GM12878 (cell line): Measurements from ENCODE around the gene OXA1L. TPM values are rescaled to one million over a fixed set of nuclear protein-coding genes. Genes with fewer than 3 reads are reported as not detected.

Experiments used
- ATAC-seq: fragments of 200-7000 bp; cut with Tn5 transposase; 3 replicates; pipeline ENCODE4 v1.9.1; 2020; ENCODE audit warnings: mild to moderate bottlenecking, moderate library complexity
- BruUV-seq: library from RNA; stranded (reverse); fragments of 400-500 nt; replicated peaks from 2 replicates; lab custom pipeline; 2021; lab: Mats Ljungman, UMichigan
- CTCF ChIA-PET: fragments of 300-600 bp; sonication (Branson Sonifier 250); formaldehyde crosslinking; extraction: SDS; loops from one replicate; lab custom pipeline; 2021; ENCODE audit warnings: inconsistent platforms; lab: Yijun Ruan, JAX
- POLR2A ChIA-PET: fragments of 350-600 bp; formaldehyde crosslinking; extraction: SDS; loops from one replicate; lab custom pipeline; 2021; ENCODE audit warnings: inconsistent platforms; lab: Charles Lee
- RAD21 ChIA-PET: fragments of 300-600 bp; sonication (Branson Sonifier 250); formaldehyde crosslinking; loops from one replicate; lab custom pipeline; 2023; ENCODE audit warnings: antibody characterized with exemption; ENCODE audit not compliant: unreplicated experiment; lab: Charles Lee
- SMC1A ChIA-PET: fragments of 300-600 bp; sonication (Branson Sonifier 250); formaldehyde crosslinking; loops from one replicate; lab custom pipeline; 2023; ENCODE audit not compliant: unreplicated experiment, uncharacterized antibody; lab: Charles Lee
- DNase-seq: peaks from one replicate; pipeline ENCODE4 v3.0.0-alpha.2; 2011; ENCODE audit warnings: low read depth, low spot score
- FAIRE-seq: peaks from 3 replicates; lab custom pipeline; 2011; peaks lifted over from hg19 to GRCh38; lab: Jason Lieb, UNC
- H2AFZ ChIP-seq: 2 replicates; pipeline ENCODE4 v1.6.0; 2011; ENCODE audit warnings: low read depth, low read length, control low read depth; ENCODE audit not compliant: control insufficient read depth
- H3K27ac ChIP-seq: 2 replicates; pipeline ENCODE4 v1.5.1; 2011; ENCODE audit warnings: control low read depth; ENCODE audit not compliant: control insufficient read depth, insufficient read depth
- H3K27me3 ChIP-seq, 2 experiments: replicated peaks in 1 of 2; 2 replicates each; pipeline versions ENCODE4 v1.6.0 to v1.6.1; 2011; ENCODE audit warnings: low read length in 1 of 2; ENCODE audit not compliant: control insufficient read depth in 2 of 2, insufficient read depth in 2 of 2
- H3K36me3 ChIP-seq, 2 experiments: 2 replicates each; pipeline ENCODE4 v1.5.1; 2011; ENCODE audit warnings: low read length in 1 of 2; ENCODE audit not compliant: control insufficient read depth in 2 of 2, insufficient read depth in 2 of 2
- H3K4me1 ChIP-seq: 2 replicates; pipeline ENCODE4 v1.6.1; 2011; ENCODE audit warnings: mild to moderate bottlenecking, low read length, moderate library complexity, mixed read lengths; ENCODE audit not compliant: control insufficient read depth, insufficient read depth
- H3K4me2 ChIP-seq: 2 replicates; pipeline ENCODE4 v1.6.0; 2011; ENCODE audit warnings: control low read depth; ENCODE audit not compliant: control insufficient read depth, insufficient read depth
- H3K4me3 ChIP-seq: fragments of 200-600 bp; sonication (generic); 2 replicates; pipeline ENCODE4 v1.5.1; 2016
- H3K79me2 ChIP-seq: 2 replicates; pipeline ENCODE4 v1.6.0; 2011; ENCODE audit warnings: low read length; ENCODE audit not compliant: control insufficient read depth, insufficient read depth
- H3K9ac ChIP-seq: 2 replicates; pipeline ENCODE4 v1.8.0; 2011; ENCODE audit warnings: low read length, control low read depth, mixed read lengths; ENCODE audit not compliant: control insufficient read depth, insufficient read depth
- H3K9me3 ChIP-seq: replicated peaks from 3 replicates; pipeline ENCODE4 v1.5.1; 2011; ENCODE audit warnings: mild to moderate bottlenecking, low read length; ENCODE audit not compliant: control insufficient read depth, insufficient read depth
- H4K20me1 ChIP-seq: 2 replicates; pipeline ENCODE4 v1.6.0; 2011; ENCODE audit not compliant: control insufficient read depth, insufficient read depth
- ETV6 ChIP-seq, 2 experiments: fragments of 450-650 bp in 1 of 2; IDR thresholded peaks in 1 of 2; conservative IDR thresholded peaks in 1 of 2; 2 replicates each; pipeline ENCODE4 v1.6.1; 2014; ENCODE audit warnings: antibody characterized with exemption in 1 of 2, borderline replicate concordance in 1 of 2, low read depth in 1 of 2, mild to moderate bottlenecking in 1 of 2, moderate library complexity in 1 of 2
- HDGF ChIP-seq: fragments of 450-650 bp; IDR thresholded peaks from 2 replicates; pipeline ENCODE4 v1.6.1; 2016; ENCODE audit warnings: antibody characterized with exemption
- LARP7 ChIP-seq: fragments of 450-650 bp; IDR thresholded peaks from 2 replicates; pipeline ENCODE4 v1.6.1; 2017; ENCODE audit warnings: mild to moderate bottlenecking
- NFXL1 ChIP-seq: fragments of 450-650 bp; IDR thresholded peaks from 2 replicates; pipeline ENCODE4 v1.6.1; 2017; ENCODE audit warnings: antibody characterized with exemption, mild to moderate bottlenecking, borderline replicate concordance
- NR2C2 ChIP-seq: IDR thresholded peaks from 2 replicates; pipeline ENCODE4 v1.6.1; 2011; ENCODE audit warnings: borderline replicate concordance, low read depth; ENCODE audit not compliant: control insufficient read depth, insufficient read length
- WGBS: methylation state at CpG from one replicate; pipeline ENCODE4 v1.1.6; 2016; ENCODE audit warnings: low lambda C conversion rate; ENCODE audit not compliant: insufficient replicate concordance, insufficient coverage; ENCODE audit errors: missing lambda C conversion rate; 5-methylcytosine and 5-hydroxymethylcytosine counted together
- in situ Hi-C: fragments of 300-500 bp; cut with MboI; formaldehyde crosslinking; loops from 9 replicates; pipeline ENCODE4 v1.14.3; 2018; ENCODE audit warnings: mixed read lengths
- intact Hi-C: fragments of 100-400 bp; cut with micrococcal nuclease; formaldehyde crosslinking; loops from one replicate; pipeline ENCODE4 v1.14.2; 2022; ENCODE audit not compliant: unreplicated experiment
- polyA plus RNA-seq, 11 experiments: library from polyadenylated mRNA; depleted of rRNA in 4 of 11; unstranded in 6 of 11; stranded (reverse) in 5 of 11; fragments of >200 nt; fragmentation: Nextera tagmentation in 4 of 11; fragmentation: Illumina TruSeq in 1 of 11; extraction: Ambion mirVana in 4 of 11; extraction: Trizol in 1 of 11; gene quantifications; 1 replicate in 1 of 11; 2 replicates in 10 of 11; pipeline versions ENCODE4 v1.2.1 to v1.2.3, GENCODE V29; 2011 to 2016; ENCODE audit warnings: inconsistent platforms in 2 of 11, missing spikeins in 2 of 11, low read depth in 1 of 11
- total RNA-seq, 4 experiments: library from RNA; depleted of rRNA in 3 of 4; stranded (reverse); fragments of >200 nt in 3 of 4; fragmentation: Illumina TruSeq in 1 of 4; extraction: Trizol in 1 of 4; gene quantifications; 2 replicates each; pipeline versions ENCODE4 v1.2.1 to v1.2.3, GENCODE V29; 2013 to 2021
- TF ChIP-seq, protein P1 (sequence below): IDR thresholded peaks from 2 replicates; pipeline ENCODE4 v1.6.1; 2012; ENCODE audit warnings: low read depth, low read length, improper control_type of control experiment

OXA1L gene
- total and polyA plus RNA-seq, 10 of the 15 experiments (the other 5 are each of a cell fraction or from before 2014, with no cell fraction given), result 105 to 289 (median 146) TPM

DNA sequence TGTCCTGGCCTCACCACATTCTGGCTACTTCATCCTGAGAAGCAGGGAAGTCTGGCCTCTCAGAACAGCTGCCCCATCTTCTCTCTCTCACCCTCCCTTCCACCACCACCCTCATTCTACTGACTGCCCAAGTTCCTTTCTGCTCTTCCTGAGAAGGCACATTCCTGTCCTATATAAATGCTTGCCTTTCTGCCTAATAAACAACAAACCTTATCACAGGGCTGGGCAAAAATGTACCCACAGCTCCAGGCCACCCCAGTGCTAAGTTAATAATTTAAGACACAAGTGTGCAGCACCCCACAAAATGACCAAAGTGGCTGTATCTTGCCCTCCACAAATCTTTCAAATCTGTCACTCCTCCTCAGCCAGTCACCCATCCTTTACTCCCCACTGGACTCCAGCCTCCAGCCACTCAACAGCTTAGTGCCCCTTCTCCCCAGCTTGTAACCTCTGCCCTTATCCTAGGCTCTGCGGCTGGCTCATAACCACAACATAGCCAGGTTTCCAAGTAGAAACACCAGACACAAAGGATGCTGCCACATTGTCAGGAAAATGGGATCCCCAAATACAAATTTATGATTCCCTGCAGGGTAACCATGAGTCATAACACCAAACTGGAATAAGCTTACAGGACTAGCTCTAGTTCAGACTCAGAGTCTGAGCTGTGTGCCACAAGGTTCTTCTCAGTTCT is 15.0 kb downstream of the OXA1L start (continued):
- TF ChIP-seq NFXL1, result no peak
- TF ChIP-seq, all 136 proteins: peak for 0

DNA sequence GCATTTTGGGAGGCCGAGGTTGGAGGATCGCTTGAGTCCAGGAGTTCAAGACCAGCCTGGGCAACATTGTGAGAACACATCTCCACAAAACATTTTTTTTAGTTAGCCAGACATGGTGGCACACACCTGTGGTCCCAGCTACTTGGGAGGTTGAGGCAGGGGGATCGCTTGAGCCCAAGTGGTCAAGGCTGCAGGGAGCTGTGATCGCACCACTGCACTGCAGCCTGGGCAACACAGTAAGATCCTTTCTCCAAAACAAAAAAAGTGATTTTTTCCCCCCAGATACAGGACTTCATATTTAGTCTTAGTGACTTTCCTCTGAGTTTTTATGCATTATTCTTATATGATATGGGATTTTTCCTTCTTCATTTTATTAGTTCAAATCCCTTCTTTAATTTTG is 20.2 kb downstream of the OXA1L start:
- no peaks in the 10 kb centered on the region; a peak in 2 of 4 replicates for H3K36me3 ChIP-seq
- peaks cover 21% of the 10 kb centered on the region for H3K4me1 ChIP-seq
- no TSS peak for BruUV-seq
- in situ Hi-C loops (no loop called here), intact Hi-C loops (no loop called here)
- WGBS, result 100% methylated on average over 4 of the region's 4 CpGs
- H2AFZ ChIP-seq, result no peak overlapping the region
- no peak overlapping the region for H3K9ac ChIP-seq
- H3K4me2 ChIP-seq, result no peak overlapping the region
- H3K79me2 ChIP-seq, result peaks cover 6% of the 10 kb centered on the region
- H3K27me3 ChIP-seq, result no peaks in the 10 kb centered on the region
- ChIA-PET SMC1A (interaction anchor here (1.6 kb wide), 1 partner anchor 36 kb away, joined by 5 read pairs; no protein-coding TSS in a partner anchor), RAD21 (no interaction called here), CTCF (interaction anchor here (1.5 kb wide), 1 partner anchor 66 kb away, joined by 6 read pairs; no protein-coding TSS in a partner anchor), POLR2A (no interaction called here)
- no peak overlapping the region for H3K27ac ChIP-seq
- no peak for TF ChIP-seq ETV6 (conservative IDR thresholded peaks at IDR 0.05 in 1 of 2, IDR thresholded peaks at IDR 0.05 in 1 of 2; ENCODE audit: borderline replicate concordance in 1 of 2, low read depth in 1 of 2)
- TF ChIP-seq HDGF, result no peak
- TF ChIP-seq NR2C2, result no peak
- no peak for TF ChIP-seq NFXL1
- no peak for TF ChIP-seq LARP7
- TF ChIP-seq, protein P1, sequence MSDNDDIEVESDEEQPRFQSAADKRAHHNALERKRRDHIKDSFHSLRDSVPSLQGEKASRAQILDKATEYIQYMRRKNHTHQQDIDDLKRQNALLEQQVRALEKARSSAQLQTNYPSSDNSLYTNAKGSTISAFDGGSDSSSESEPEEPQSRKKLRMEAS, result no peak
- no peaks in the 10 kb centered on the region for H4K20me1 ChIP-seq
- ATAC-seq (no peak), DNase-seq (no peak), FAIRE-seq (no peak)
- no peaks in the 10 kb centered on the region; the same call in 2 of the 3 replicates for H3K9me3 ChIP-seq
- no peak overlapping the region for H3K4me3 ChIP-seq
